Kidney (tissue), 14 donors: ENCODE measurements around the gene NEU2. TPM values are rescaled to one million over a fixed set of nuclear protein-coding genes. Genes with fewer than 3 reads are reported as not detected.

Experiments used
- DNase-seq, 5 donors: peaks; one replicate each; pipeline ENCODE4 v3.0.0-alpha.2; 2013 to 2020
- FAIRE-seq: peaks from 2 replicates; lab custom pipeline; 2012; peaks lifted over from hg19 to GRCh38; lab: Jason Lieb, UNC
- H3K27ac ChIP-seq, 2 donors: one replicate each; pipeline ENCODE4 v1.7.0; 2013; ENCODE audit warnings: low read depth in 2 of 2, low read length in 2 of 2, inconsistent platforms in 1 of 2
- H3K27me3 ChIP-seq: one replicate; pipeline ENCODE4 v1.7.1; 2013; ENCODE audit warnings: low read length, inconsistent platforms; ENCODE audit not compliant: control insufficient read depth, insufficient read depth
- H3K36me3 ChIP-seq, 3 donors: one replicate each; pipeline versions ENCODE4 v1.7.0 to v1.7.1; 2013; ENCODE audit warnings: low read length in 3 of 3, control low read depth in 1 of 3, inconsistent platforms in 1 of 3; ENCODE audit not compliant: insufficient read depth in 3 of 3, control insufficient read depth in 2 of 3
- H3K4me1 ChIP-seq, 3 donors: one replicate each; pipeline versions ENCODE4 v1.7.0 to v1.7.1; 2013; ENCODE audit warnings: low read length in 3 of 3, inconsistent platforms in 1 of 3, low read depth in 1 of 3; ENCODE audit not compliant: control insufficient read depth in 2 of 3, insufficient read depth in 2 of 3
- H3K4me3 ChIP-seq, 3 donors: one replicate each; pipeline versions ENCODE4 v1.7.0 to v1.8.1; 2013; ENCODE audit warnings: low read length in 3 of 3, control low read depth in 1 of 3, inconsistent platforms in 1 of 3
- H3K9ac ChIP-seq, 3 donors: one replicate each; pipeline versions ENCODE4 v1.7.0 to v1.7.1; 2013; ENCODE audit warnings: low read length in 3 of 3, control low read depth in 1 of 3, inconsistent platforms in 1 of 3
- H3K9me3 ChIP-seq, 3 donors: one replicate each; pipeline versions ENCODE4 v1.7.0 to v1.7.1; 2013; ENCODE audit warnings: low read length in 3 of 3, control low read depth in 1 of 3, inconsistent platforms in 1 of 3; ENCODE audit not compliant: control insufficient read depth in 2 of 3, insufficient read depth in 1 of 3
- CTCF ChIP-seq: IDR thresholded peaks from 3 replicates; pipeline ENCODE4 v1.5.1; 2012; ENCODE audit warnings: mild to moderate bottlenecking, moderate library complexity, borderline replicate concordance; ENCODE audit not compliant: insufficient read depth; ENCODE audit errors: extremely low read depth
- intact Hi-C: fragments of 100-400 bp; cut with DNase I; formaldehyde crosslinking; loops from one replicate; pipeline ENCODE4 v1.11.1; 2022
- polyA plus RNA-seq: library from polyadenylated mRNA; stranded (reverse); fragments of 350-450 nt; fragmentation: Illumina TruSeq; extraction: RNeasy Lipid Tissue Mini Kit (QIAGEN cat#74804); gene quantifications from one replicate; pipeline ENCODE4 v1.2.3, GENCODE V29; 2014; ENCODE audit warnings: low read depth, low replicate concordance; ENCODE audit not compliant: insufficient read depth
- total RNA-seq: library from RNA; stranded (reverse); fragmentation: NEBNext Ultra II Directional; extraction: Animal tissue kit (Norgen Biotek cat#: 25700); gene quantifications from one replicate; pipeline ENCODE4 v1.2.1, GENCODE V29; 2021
- donor health status: control.
- donor health status: control.
- donor health status: control.
- donor health status: control.
- donor health status: control.
- donor health status: DM: yes; HTN: yes; CAD: no.
- donor health status: Normal renal cell carcinoma (clear cell type).

NEU2 gene
- total and polyA plus RNA-seq, 2 donors from 2014 or later, result not detected

GRCh38 chr2:233042549-233042948, 10.1 kb downstream of the NEU2 start:
- no peaks in the 10 kb centered on the region for H3K27me3 ChIP-seq
- intact Hi-C loops, result no loop called here
- no peak overlapping the region for H3K9ac ChIP-seq
- H3K4me3 ChIP-seq, result no peak overlapping the region
- TF ChIP-seq CTCF, result no peak
- H3K9me3 ChIP-seq, result no peaks in the 10 kb centered on the region
- DNase-seq (no peak), FAIRE-seq (no peak)
- H3K4me1 ChIP-seq, result no peaks in the 10 kb centered on the region
- H3K27ac ChIP-seq, result no peak overlapping the region
- H3K36me3 ChIP-seq, result no peaks in the 10 kb centered on the region

GRCh38 chr2:233044974-233045605, 12.6 kb downstream of the NEU2 start:
- H3K4me1 ChIP-seq, result no peaks in the 10 kb centered on the region
- H3K9me3 ChIP-seq, result no peaks in the 10 kb centered on the region
- FAIRE-seq, result no peak
- intact Hi-C loops, result no loop called here
- no peak for DNase-seq
- H3K27me3 ChIP-seq, result no peaks in the 10 kb centered on the region
- no peak overlapping the region for H3K9ac ChIP-seq
- no peak overlapping the region for H3K27ac ChIP-seq
- no peak for TF ChIP-seq CTCF
- no peak overlapping the region for H3K4me3 ChIP-seq
- no peaks in the 10 kb centered on the region for H3K36me3 ChIP-seq

- FAIRE-seq, result no peak
- Histone ChIP-seq H3K4me1 (no peaks in the 10 kb centered on the region), H3K4me3 (no peak overlapping the region), H3K9me3 (no peaks in the 10 kb centered on the region), H3K27ac (no peak overlapping the region), H3K36me3 (no peaks in the 10 kb centered on the region), H3K27me3 (no peaks in the 10 kb centered on the region), H3K9ac (no peak overlapping the region)
- no peak for TF ChIP-seq CTCF
- intact Hi-C loops, result no loop called here
- DNase-seq, result no peak
Observed at GRCh38 chr2:233047206-233047605, 14.7 kb downstream of the NEU2 start.

GRCh38 chr2:233047667-233048066, 15.2 kb downstream of the NEU2 start:
- Histone ChIP-seq H3K27ac (no peak overlapping the region), H3K9me3 (no peaks in the 10 kb centered on the region), H3K4me1 (no peaks in the 10 kb centered on the region), H3K9ac (no peak overlapping the region), H3K4me3 (no peak overlapping the region), H3K36me3 (no peaks in the 10 kb centered on the region), H3K27me3 (no peaks in the 10 kb centered on the region)
- intact Hi-C loops, result no loop called here
- no peak for TF ChIP-seq CTCF
- DNase-seq (no peak), FAIRE-seq (no peak)
